ENCODE results near the gene C2CD4A.

The C2CD4A gene

GRCh38 chr15:62051166-62051565, 15.6 kb upstream of the C2CD4A start:
- Histone ChIP-seq H3K36me3 (replicated peaks) (no peaks in the 10 kb centered on the region), H3K27me3 (replicated peaks) (no peaks in the 10 kb centered on the region), H3K4me3 (ENCODE audit: low read depth, low read length) (no peak overlapping the region), H3K27ac (no peak overlapping the region)
- TF ChIP-seq, protein P1, sequence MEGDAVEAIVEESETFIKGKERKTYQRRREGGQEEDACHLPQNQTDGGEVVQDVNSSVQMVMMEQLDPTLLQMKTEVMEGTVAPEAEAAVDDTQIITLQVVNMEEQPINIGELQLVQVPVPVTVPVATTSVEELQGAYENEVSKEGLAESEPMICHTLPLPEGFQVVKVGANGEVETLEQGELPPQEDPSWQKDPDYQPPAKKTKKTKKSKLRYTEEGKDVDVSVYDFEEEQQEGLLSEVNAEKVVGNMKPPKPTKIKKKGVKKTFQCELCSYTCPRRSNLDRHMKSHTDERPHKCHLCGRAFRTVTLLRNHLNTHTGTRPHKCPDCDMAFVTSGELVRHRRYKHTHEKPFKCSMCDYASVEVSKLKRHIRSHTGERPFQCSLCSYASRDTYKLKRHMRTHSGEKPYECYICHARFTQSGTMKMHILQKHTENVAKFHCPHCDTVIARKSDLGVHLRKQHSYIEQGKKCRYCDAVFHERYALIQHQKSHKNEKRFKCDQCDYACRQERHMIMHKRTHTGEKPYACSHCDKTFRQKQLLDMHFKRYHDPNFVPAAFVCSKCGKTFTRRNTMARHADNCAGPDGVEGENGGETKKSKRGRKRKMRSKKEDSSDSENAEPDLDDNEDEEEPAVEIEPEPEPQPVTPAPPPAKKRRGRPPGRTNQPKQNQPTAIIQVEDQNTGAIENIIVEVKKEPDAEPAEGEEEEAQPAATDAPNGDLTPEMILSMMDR (IDR thresholded peaks at IDR 0.05; ENCODE audit: low read depth, low read length, missing control alignments), result no peak
- DNase-seq, result no peak
- in situ Hi-C loops (cut with HindIII; ENCODE audit: low pct_ligation_motif_present, low sequenced_read_pairs), result no loop called here

DNA sequence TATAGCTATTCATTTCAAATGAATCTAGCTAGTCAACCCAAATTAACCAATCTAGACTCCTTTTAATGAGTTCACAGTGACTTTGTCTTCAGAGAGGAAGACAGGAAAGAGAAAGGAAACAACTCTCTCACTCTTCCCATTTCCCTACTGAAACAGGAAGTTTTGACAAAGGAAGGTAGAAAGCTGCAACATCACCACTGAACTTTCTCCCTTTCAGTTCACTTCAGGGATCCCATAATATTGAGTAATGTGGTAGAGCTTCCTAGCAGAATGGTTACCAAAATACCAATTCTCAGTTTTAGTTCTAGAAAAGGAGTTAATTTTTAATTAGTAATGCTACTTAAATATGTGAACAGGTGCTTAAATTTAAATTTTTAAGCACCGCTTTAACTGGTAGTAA, 14.1 kb upstream of the C2CD4A start:
- Histone ChIP-seq H3K4me3 (ENCODE audit: low read depth, low read length) (no peak overlapping the region), H3K27me3 (replicated peaks) (no peaks in the 10 kb centered on the region), H3K36me3 (replicated peaks) (no peaks in the 10 kb centered on the region), H3K27ac (no peak overlapping the region)
- TF ChIP-seq, protein P1 (IDR thresholded peaks at IDR 0.05; ENCODE audit: low read depth, low read length, missing control alignments), result no peak
- no peak for DNase-seq
- in situ Hi-C loops (cut with HindIII; ENCODE audit: low pct_ligation_motif_present, low sequenced_read_pairs), result no loop called here

DNA sequence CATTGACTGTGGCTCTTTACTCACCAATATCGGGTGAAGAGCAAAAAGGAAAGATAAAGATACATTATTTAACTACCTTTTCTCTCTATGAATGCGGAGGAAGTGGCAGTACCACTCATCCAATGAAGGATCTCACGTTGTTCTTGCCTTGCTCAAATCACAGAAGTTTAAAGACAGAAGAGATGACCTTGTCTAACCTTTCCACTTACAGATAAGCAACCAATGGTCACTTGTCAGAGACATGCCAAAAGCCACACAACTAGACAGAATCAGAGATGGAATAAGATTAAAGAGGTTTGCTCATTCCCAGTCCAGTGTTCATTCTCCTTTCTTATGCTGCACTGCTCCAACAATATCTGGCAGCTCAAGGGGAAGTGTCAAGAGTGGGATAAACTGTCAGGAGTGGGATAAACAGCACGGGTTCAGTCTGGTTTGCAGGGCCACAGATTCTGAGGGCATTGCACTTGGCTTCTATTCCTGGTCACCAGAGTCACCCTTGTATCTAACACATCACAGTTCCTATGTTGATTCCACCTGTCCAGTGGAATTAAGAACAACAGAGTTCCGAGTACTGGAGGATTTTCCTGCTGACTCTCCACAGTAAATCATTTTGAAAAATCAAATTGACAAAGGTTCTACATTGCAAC, 13.2 kb upstream of the C2CD4A start:
- Histone ChIP-seq H3K27ac (no peak overlapping the region), H3K36me3 (replicated peaks) (no peaks in the 10 kb centered on the region), H3K4me3 (ENCODE audit: low read depth, low read length) (no peak overlapping the region), H3K27me3 (replicated peaks) (no peaks in the 10 kb centered on the region)
- DNase-seq, result no peak
- TF ChIP-seq, protein P1 (IDR thresholded peaks at IDR 0.05; ENCODE audit: low read depth, low read length, missing control alignments), result no peak
- in situ Hi-C loops (cut with HindIII; ENCODE audit: low pct_ligation_motif_present, low sequenced_read_pairs), result no loop called here

GRCh38 chr15:62054979-62055378, 11.8 kb upstream of the C2CD4A start:
- no peaks in the 10 kb centered on the region for H3K36me3 ChIP-seq (replicated peaks)
- H3K27me3 ChIP-seq (replicated peaks), result no peaks in the 10 kb centered on the region
- in situ Hi-C loops (cut with HindIII; ENCODE audit: low pct_ligation_motif_present, low sequenced_read_pairs), result no loop called here
- no peak overlapping the region for H3K27ac ChIP-seq
- TF ChIP-seq, protein P1 (IDR thresholded peaks at IDR 0.05; ENCODE audit: low read depth, low read length, missing control alignments), result no peak
- no peak for DNase-seq
- no peak overlapping the region for H3K4me3 ChIP-seq (ENCODE audit: low read depth, low read length)

- no peak overlapping the region for H3K4me3 ChIP-seq (ENCODE audit: low read depth, low read length)
- TF ChIP-seq, protein P1 (IDR thresholded peaks at IDR 0.05; ENCODE audit: low read depth, low read length, missing control alignments), result no peak
Measured at GRCh38 chr15:62057341-62057980, 9.3 kb upstream of the C2CD4A start.

More at GRCh38 chr15:62057341-62057980, 9.3 kb upstream of the C2CD4A start:
- Histone ChIP-seq H3K27ac (no peak overlapping the region), H3K36me3 (replicated peaks) (no peaks in the 10 kb centered on the region), H3K27me3 (replicated peaks) (no peaks in the 10 kb centered on the region)
- DNase-seq, result no peak
- in situ Hi-C loops (cut with HindIII; ENCODE audit: low pct_ligation_motif_present, low sequenced_read_pairs), result no loop called here
